Left renal pelvis (tissue), 4 donors: Measurements from ENCODE around the gene CRY1. TPM values are rescaled to one million over a fixed set of nuclear protein-coding genes. Genes with fewer than 3 reads are reported as not detected.

ENCODE experiments used
- DNase-seq, 4 donors: peaks; one replicate each; pipeline ENCODE4 v3.0.0-alpha.2; 2013; ENCODE audit warnings: low read depth in 4 of 4, low spot score in 3 of 4
- polyA plus RNA-seq, 4 donors: library from polyadenylated mRNA; unstranded; fragments of 120-200 nt; gene quantifications; one replicate each; pipeline ENCODE4 v1.2.1, GENCODE V29; 2013; ENCODE audit not compliant: insufficient read length in 4 of 4

Gene CRY1
- polyA plus RNA-seq, 4 donors, result 21.9 to 31.8 (median 29.8) TPM

- no peak for DNase-seq
Observed at GRCh38 chr12:106974511-106974910, 118.8 kb downstream of the CRY1 start.

GRCh38 chr12:106973545-106973944 lies 119.8 kb downstream of the CRY1 start:
- DNase-seq, result no peak

DNA sequence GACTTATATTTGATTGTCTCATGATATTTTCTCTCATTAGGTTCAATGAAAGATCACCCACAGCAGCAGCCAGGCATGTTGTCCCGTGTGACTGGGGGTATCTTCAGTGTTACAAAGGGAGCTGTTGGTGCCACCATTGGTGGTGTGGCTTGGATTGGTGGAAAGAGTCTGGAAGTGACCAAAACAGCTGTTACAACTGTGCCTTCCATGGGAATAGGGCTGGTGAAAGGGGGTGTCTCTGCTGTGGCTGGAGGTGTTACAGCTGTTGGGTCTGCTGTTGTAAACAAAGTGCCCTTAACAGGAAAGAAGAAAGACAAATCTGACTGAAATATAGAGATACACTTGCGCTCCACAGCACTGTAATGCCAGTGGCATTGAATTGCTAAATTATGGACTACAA lies 122.3 kb downstream of the CRY1 start:
- no peak for DNase-seq

DNA sequence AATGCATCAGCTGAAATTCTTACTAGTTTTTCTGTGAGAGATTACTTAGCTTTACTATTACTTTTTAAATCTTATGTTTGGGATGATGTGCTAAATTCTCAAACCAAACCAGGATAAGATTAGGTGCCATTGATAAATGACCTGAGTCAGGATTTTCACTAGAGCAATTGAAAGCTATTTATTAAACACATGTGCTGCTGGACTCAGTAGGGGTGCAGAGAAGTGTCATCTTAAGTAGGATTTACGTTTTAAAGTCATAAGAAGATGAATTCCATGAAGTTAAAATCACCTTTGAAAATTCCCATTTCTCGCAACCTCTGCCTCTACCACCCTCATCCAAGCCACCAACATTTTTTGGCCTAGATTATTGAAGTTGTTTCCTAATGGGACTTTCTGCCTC lies 128.8 kb downstream of the CRY1 start:
- DNase-seq, result no peak

DNA sequence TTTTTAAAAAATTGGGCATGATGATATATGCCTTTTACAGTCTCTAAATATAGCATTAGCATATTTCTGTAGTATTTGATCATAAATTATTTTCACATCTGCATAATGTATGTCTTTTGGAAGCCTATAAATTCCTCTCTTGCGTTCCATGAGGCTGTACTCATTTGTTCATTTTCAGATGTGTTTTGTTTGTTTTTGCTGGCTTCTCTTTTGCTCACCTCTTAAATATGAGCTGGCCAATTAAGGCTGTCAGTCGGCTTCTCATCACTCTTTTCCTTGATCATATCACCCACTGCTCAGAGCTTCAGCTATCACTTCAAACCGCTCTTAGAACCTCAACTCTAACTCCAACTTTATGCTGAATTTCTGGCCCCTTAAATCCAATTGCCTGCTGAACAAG lies 131.1 kb downstream of the CRY1 start:
- DNase-seq, result no peak

GRCh38 chr12:106960443-106960842 lies 132.9 kb downstream of the CRY1 start:
- DNase-seq, result no peak

GRCh38 chr12:106957583-106957982 lies 135.8 kb downstream of the CRY1 start:
- DNase-seq, result no peak

DNA sequence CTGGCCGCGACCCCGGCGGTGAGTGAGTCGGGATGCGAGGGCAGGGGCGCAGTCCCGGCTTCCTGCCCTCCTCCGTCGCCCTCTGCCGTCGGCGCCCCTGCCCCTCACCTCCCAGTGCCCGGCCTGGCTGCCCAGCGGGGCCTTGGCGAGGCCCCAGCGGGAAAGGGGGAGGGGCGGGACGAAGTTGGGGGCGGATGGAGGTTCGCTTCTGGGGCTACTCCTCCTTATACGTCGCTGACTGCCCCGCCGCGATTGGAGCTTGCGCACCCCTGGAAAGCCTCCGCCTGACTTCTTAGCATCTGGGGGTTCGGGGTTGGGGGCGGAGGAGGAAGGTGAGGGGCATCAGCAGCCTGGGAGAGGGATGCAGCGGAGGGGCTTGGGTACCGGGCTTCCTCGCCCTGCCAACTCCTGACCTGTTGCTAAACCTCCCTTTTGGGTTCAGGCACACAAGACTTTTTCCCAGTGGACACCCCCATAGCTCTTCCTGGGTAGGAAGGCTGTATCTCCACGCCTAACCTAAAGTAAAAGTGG lies 137.2 kb downstream of the CRY1 start:
- DNase-seq, result peak; percentile 48 to 64 (median 54)

GRCh38 chr12:106955377-106956047 lies 137.8 kb downstream of the CRY1 start, which contains the start of gene TMEM263:
Gene TMEM263, plus strand, starts transcription at chr12:106955907. Its CDS starts 11,210 bp downstream, at chr12:106967117.
- peak; percentile 90 to 95 (median 94) for DNase-seq

- peak in 1 of 4 donors; percentile 24 for DNase-seq
Observed at GRCh38 chr12:106954462-106955376, 138.6 kb downstream of the CRY1 start.

DNA sequence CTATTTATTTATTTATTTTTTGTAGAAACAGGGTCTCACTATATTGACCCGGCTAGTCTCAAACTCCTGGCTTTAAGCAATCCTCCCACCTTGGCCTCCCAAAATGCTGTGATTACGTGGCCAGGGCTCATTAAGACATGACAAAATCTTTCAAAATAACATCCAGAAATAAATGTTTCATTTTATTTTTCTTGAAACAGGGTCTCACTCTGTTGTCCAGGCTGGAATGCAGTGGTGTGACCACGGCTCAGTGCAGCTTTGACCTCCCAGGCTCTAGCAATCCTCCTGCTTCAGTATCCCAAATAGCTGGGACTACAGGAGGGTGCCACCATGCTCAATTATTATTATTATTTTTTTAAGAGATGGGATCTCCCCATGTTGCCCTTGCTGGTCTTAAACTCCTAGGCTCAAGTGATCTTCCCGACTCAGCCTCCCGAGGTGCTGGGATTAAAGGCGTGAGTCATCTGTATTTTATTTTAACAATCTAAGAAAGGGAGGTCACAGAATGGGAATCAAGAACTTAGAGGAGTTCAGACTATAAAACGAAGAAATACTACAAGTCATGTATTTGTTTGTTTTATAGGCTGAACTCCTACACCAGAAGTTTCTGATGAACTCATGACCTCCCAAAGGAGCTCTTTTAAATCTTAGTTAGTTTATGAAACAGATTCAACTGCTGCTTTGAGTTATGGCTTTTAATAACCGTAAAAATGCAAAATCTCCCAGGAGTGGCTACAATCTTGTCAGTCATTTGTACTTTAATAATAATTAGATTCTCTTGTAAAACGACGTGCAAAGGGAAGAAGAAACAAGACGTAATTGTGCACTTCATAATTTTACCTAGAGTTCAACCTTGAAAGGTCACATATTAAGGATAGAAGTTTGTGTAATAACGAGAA lies 139.7 kb downstream of the CRY1 start:
- no peak for DNase-seq

- no peak for DNase-seq
Observed at GRCh38 chr12:106950591-106950990, 142.8 kb downstream of the CRY1 start.

DNA sequence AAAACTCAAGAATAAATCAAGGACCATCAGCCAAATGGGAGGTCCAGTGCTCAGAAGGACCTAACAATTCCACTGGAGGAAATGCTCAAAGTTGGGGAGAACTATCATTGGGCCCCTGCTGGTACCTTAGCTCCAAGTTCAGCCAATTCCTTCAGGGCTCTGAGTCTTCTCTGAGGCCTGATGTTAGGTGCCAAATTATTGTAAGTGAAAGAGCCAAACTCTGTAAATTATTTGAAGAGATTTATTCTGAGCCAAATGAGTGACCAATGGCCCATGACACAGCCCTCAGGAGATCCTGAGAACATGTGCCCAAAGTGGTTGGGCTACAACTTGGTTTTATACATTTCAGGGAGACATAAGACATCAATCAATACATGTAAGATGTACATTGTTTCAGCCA lies 145.9 kb downstream of the CRY1 start:
- no peak for DNase-seq

GRCh38 chr12:106945261-106945851 lies 148.0 kb downstream of the CRY1 start:
- no peak for DNase-seq

DNA sequence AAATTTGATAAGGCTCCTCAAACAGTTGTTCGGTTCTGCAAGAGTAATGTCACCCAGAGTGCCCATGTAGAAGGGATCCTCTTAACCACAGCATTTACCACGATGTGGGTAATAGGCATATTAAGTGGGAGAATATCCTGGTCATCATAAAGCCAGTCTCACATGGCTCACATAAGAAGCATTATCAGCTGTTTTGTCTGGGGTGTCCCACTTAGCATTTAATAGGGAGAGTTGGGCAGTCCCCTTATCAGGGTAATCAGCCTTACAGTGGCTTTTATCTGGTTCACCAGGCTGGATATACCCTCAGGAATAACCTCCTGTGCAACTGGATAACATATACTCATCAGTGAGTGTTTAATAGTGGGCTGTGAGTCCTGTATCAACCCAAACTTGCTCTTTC lies 150.6 kb downstream of the CRY1 start:
- no peak for DNase-seq

DNA sequence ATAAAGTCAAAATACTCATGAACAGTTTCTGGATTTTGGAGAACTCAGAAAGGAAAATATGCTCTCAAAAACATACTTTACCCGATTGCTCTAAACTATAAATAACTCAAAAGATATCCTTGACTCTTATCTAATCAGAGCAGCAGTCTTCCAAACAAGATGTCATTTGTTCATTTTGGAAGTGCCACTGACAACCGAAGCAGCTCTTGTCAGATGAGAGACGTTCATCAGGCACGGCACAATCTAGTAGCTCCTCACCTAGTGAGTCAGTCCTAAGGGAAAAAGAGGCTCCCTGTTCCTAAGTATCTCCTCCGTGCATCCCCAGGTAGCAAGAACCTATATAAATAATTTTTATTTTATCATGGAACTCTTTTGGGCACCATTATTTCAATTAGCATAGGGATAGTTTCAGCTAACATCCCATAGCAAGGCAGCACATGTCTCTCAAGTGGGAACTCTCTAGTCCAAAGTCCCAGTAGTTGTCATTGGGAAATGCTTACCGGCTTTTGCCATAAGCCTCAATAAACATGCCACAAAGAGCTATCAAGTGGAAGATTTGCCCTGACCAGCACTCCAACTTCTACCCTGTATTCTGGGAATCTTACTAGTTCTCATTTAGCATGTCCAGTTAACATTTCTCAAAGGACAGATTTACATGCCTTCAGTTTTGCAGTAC lies 151.7 kb downstream of the CRY1 start:
- DNase-seq, result no peak
